GM12872 (cell line): ENCODE measurements around the gene NWD2.

ENCODE experiments used
- CTCF ChIP-seq: IDR thresholded peaks from 3 replicates; pipeline ENCODE4 v1.5.1; 2011; ENCODE audit warnings: low read depth, mild to moderate bottlenecking, low read length, moderate library complexity; ENCODE audit not compliant: insufficient read depth

The NWD2 gene

DNA sequence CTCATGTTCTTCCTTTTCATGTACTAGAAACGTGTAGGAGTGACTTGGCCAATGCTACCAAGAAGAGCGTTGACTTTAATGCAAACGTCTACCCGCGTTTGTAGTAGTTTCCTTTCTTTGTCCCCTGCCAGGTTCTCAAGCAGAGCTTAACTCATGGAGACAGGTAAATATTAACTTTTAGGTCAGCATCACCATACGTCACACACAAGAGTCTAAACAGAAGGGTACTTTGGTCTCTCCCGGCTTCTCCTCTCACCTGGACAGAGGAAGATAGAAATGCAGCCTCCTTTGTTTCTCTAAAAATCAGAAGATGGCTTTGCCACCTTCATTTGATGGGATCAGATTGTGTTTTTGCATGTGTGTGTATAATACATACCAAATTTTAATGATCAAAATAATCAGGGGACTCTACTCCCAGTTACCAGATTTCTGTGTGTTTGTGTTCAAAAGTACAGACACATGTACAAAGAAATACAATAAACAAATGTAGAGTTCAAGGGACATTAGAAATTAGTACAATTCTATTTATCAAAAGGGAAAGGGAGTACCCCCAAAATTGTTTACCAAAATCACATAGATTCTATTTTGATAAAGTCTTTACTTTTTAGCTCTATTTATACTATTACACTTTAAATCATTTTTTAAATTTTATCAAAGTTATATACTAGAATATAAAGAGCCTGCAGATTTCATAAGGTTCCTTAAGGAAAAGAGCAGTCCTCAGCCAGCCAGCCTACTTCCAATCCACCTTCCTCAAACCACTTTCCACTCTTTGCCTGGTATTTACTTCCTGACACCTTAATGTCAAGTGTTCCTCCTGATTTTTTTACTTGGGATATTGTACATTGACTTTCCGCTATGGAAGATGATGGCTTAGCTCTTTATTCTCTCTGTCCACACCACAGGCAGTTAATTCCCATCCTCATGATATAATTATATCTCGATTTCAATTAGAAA is 246.1 kb downstream of the NWD2 start:
- TF ChIP-seq CTCF: no peak
